Activated CD8-positive, alpha-beta T cell treated with anti-CD3 and anti-CD28 coated beads for 36 hours (primary cell): ENCODE measurements around the gene RAB43. TPM values are rescaled to one million over a fixed set of nuclear protein-coding genes. Genes with fewer than 3 reads are reported as not detected.
"Not testable (repeated sequence)": the region's sequence is repeated elsewhere in the genome, so short reads cannot be mapped to it uniquely, and the experiment has no call there.

Source experiments
- ATAC-seq: fragments of 200-7000 bp; cut with Tn5 transposase; one replicate; pipeline ENCODE4 v1.10.0; 2021; ENCODE audit warnings: mild to moderate bottlenecking, moderate library complexity
- CTCF ChIA-PET: fragments of 350-600 bp; sonication (Branson Sonifier 250); formaldehyde crosslinking; loops from one replicate; lab custom pipeline; 2021; ENCODE audit warnings: antibody characterized with exemption; lab: Charles Lee
- POLR2A ChIA-PET: fragments of 350-600 bp; sonication (Branson Sonifier 250); formaldehyde crosslinking; loops from one replicate; lab custom pipeline; 2021; ENCODE audit warnings: antibody characterized with exemption; lab: Charles Lee
- DNase-seq: peaks from one replicate; pipeline ENCODE4 v3.0.0-alpha.2; 2020
- H3K27ac Mint-ChIP-seq: one replicate; pipeline ENCODE4 v1.8.0; 2021; ENCODE audit warnings: mild to moderate bottlenecking, mixed read lengths
- H3K27me3 Mint-ChIP-seq: one replicate; pipeline ENCODE4 v1.8.0; 2021; ENCODE audit warnings: mixed read lengths
- H3K36me3 Mint-ChIP-seq: one replicate; pipeline ENCODE4 v1.8.0; 2021; ENCODE audit warnings: low read depth, mixed read lengths
- H3K4me1 Mint-ChIP-seq: one replicate; pipeline ENCODE4 v1.8.0; 2021; ENCODE audit warnings: low read depth, mixed read lengths
- H3K4me3 Mint-ChIP-seq: one replicate; pipeline ENCODE4 v1.8.0; 2021; ENCODE audit warnings: mild to moderate bottlenecking, moderate library complexity, mixed read lengths
- H3K9me3 Mint-ChIP-seq: one replicate; pipeline ENCODE4 v1.8.0; 2021; ENCODE audit warnings: mixed read lengths
- intact Hi-C: fragments of 100-400 bp; cut with micrococcal nuclease; formaldehyde crosslinking; loops from one replicate; pipeline ENCODE4 v1.10.0; 2022
- total RNA-seq, 2 experiments: library from RNA; stranded (reverse); gene quantifications; one replicate each; pipeline ENCODE4 v1.2.3, GENCODE V29; 2021
- TF ChIP-seq, protein P1 (sequence below): fragments of 200-600 bp; IDR thresholded peaks from one replicate; pipeline ENCODE4 v1.8.0; 2022; ENCODE audit warnings: antibody characterized with exemption, mild to moderate bottlenecking

The RAB43 gene
- total RNA-seq, 2 experiments from 2014 or later = 41.6 to 44.1 TPM

DNA sequence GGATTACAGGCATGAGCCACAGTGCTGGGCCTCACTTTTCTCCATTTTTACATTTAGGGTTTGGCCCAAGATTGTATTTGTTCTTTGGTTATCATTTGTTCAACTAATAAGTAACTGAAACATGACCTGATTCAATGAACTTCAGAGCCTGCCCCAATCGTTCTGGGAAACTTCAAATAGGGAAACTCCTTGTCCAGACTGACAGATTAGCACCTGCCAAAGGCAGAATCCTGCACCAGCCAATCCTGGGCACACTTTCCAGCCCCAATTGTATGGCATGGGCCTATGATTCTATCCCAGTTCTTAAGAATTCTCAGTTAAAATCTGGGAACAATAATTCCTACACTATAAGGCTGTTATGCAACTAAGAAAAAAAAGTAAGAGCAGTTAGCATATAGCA is 18.3 kb upstream of the RAB43 start:
- POLR2A ChIA-PET = no interaction called here
- H3K36me3 Mint-ChIP-seq = peaks cover 6% of the 10 kb centered on the region
- intact Hi-C loops = no loop called here

DNA sequence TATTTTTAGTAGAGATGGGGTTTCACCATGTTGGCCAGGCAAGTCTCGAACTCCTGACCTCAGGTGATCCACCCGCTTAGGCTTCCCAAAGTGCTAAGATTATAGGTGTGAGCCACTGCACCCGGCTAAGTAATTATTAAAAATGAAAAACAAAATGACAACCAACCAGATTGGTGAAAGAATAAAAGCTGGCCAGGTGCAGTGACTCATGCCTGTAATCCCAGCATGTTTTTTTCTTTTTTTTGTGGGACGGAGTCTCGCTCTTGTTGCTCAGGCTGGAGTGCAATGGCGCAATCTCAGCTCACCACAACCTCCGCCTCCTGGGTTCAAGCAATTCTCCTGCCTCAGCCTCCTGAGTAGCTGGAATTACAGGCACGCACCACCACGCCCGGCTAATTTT is 14.7 kb upstream of the RAB43 start:
- CTCF ChIA-PET = interaction anchor here (1.4 kb wide), 1 partner anchor 83 kb away, joined by 3 read pairs; no protein-coding TSS in a partner anchor
- peaks cover 12% of the 10 kb centered on the region for H3K4me1 Mint-ChIP-seq
- DNase-seq, ATAC-seq, intact Hi-C loops, H3K27ac Mint-ChIP-seq, H3K4me3 Mint-ChIP-seq, H3K36me3 Mint-ChIP-seq, H3K9me3 Mint-ChIP-seq, H3K27me3 Mint-ChIP-seq, POLR2A ChIA-PET: not testable (repeated sequence)

More for the DNA sequence above, 18.3 kb upstream of the RAB43 start:
- ATAC-seq (no peak), DNase-seq (no peak)
- no peaks in the 10 kb centered on the region for H3K9me3 Mint-ChIP-seq
- CTCF ChIA-PET = interaction anchor here (0.9 to 2.3 kb wide), 4 partner anchors 15 to 169 kb away, joined by 3 to 10 read pairs (median 4); no protein-coding TSS in a partner anchor
- H3K4me1 Mint-ChIP-seq = no peaks in the 10 kb centered on the region
- no peak overlapping the region for H3K4me3 Mint-ChIP-seq
- TF ChIP-seq, protein P1, sequence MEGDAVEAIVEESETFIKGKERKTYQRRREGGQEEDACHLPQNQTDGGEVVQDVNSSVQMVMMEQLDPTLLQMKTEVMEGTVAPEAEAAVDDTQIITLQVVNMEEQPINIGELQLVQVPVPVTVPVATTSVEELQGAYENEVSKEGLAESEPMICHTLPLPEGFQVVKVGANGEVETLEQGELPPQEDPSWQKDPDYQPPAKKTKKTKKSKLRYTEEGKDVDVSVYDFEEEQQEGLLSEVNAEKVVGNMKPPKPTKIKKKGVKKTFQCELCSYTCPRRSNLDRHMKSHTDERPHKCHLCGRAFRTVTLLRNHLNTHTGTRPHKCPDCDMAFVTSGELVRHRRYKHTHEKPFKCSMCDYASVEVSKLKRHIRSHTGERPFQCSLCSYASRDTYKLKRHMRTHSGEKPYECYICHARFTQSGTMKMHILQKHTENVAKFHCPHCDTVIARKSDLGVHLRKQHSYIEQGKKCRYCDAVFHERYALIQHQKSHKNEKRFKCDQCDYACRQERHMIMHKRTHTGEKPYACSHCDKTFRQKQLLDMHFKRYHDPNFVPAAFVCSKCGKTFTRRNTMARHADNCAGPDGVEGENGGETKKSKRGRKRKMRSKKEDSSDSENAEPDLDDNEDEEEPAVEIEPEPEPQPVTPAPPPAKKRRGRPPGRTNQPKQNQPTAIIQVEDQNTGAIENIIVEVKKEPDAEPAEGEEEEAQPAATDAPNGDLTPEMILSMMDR = no peak
- no peak overlapping the region for H3K27ac Mint-ChIP-seq
- H3K27me3 Mint-ChIP-seq = no peaks in the 10 kb centered on the region

DNA sequence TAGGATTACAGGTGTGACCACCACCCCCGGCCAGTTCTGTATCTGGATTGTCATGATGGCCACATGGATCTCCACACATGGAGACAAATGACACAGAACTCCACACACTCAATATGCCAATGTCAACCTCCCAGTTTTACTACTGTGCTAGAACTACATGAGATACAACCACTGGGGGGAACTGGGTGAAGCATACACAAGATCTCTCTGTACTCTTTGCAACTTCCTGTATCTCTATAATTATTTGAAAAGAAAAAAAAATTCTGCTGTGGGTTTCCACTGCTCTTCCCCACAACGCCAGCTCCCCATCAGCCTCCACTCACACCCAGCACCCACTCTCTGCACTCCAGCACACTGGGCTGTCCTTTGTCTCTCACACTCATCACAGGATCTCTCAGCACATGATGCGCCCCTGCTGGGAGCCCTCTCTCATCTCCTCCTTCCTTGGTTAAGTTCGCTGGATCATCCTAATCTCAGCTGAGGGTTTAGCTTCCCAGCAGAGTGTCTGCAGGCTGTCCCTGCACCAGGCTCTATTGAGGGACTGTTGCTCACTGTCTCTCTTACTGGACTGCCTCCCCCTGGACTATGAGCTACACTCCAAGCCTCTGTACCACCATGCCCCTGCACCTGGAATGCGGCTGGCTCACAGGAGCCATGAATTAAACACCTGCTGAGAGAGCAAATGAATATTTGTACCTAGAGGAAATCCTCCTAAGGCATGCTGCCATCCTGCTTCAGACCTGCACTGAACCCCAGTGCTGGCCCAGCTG is 10.7 kb upstream of the RAB43 start:
- TF ChIP-seq, protein P1 = no peak
- H3K9me3 Mint-ChIP-seq = no peaks in the 10 kb centered on the region
- intact Hi-C loops = no loop called here
- DNase-seq (no peak), ATAC-seq (peak; percentile 34)
- CTCF ChIA-PET = interaction anchor here (0.7 to 1.9 kb wide), 4 partner anchors 10 to 162 kb away, joined by 3 to 7 read pairs (median 4); no protein-coding TSS in a partner anchor
- H3K27ac Mint-ChIP-seq = peak overlapping the region; percentile 44
- H3K4me3 Mint-ChIP-seq = no peak overlapping the region
- POLR2A ChIA-PET = interaction anchor here (4.0 kb wide), 1 partner anchor 10 kb away, joined by 29 read pairs; the partner anchor contains the start of gene RAB43
- H3K27me3 Mint-ChIP-seq = no peaks in the 10 kb centered on the region
- peaks cover 10% of the 10 kb centered on the region for H3K36me3 Mint-ChIP-seq
- H3K4me1 Mint-ChIP-seq = peaks cover 12% of the 10 kb centered on the region

DNA sequence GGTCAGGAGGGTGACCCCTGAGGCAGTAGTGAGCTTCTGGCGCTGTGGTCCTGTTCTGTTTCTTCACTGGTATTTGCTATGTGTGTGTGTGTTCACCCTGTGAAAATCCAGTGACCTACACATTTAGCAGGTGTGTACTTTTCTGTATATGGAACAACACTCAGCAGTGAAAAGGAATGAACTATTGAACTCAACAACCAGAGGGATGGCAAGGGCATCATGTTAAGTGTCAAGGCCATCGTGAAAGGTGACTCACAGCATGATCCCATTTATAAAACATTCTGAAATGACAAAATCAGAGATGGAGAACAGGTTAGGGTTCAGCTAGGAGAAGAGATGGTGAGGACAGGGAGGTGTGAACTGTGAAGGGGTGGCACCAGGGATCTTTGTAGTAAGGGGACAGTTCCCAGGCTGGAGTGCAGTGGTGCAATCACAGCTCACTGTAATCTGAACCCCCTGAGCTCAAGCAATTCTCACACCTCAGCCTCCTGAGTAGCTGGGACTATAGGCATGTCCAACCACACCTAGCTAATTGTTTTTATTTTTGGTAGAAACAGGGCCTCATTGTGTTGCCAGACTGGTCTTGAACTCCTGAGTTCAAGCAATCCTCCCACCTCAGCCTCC is 10.0 kb upstream of the RAB43 start:
- ATAC-seq = no peak
- ChIA-PET POLR2A (interaction anchor here (4.0 kb wide), 1 partner anchor 10 kb away, joined by 29 read pairs; the partner anchor contains the start of gene RAB43), CTCF (interaction anchor here (0.7 to 1.9 kb wide), 5 partner anchors 9 to 161 kb away, joined by 3 to 7 read pairs (median 3); no protein-coding TSS in a partner anchor)
- no peaks in the 10 kb centered on the region for H3K27me3 Mint-ChIP-seq
- DNase-seq = no peak
- H3K4me3 Mint-ChIP-seq = no peak overlapping the region
- intact Hi-C loops = no loop called here
- H3K36me3 Mint-ChIP-seq = peaks cover 11% of the 10 kb centered on the region
- H3K4me1 Mint-ChIP-seq = peaks cover 14% of the 10 kb centered on the region
- peak overlapping the region; percentile 44 for H3K27ac Mint-ChIP-seq
- no peaks in the 10 kb centered on the region for H3K9me3 Mint-ChIP-seq
- TF ChIP-seq, protein P1 = no peak

DNA sequence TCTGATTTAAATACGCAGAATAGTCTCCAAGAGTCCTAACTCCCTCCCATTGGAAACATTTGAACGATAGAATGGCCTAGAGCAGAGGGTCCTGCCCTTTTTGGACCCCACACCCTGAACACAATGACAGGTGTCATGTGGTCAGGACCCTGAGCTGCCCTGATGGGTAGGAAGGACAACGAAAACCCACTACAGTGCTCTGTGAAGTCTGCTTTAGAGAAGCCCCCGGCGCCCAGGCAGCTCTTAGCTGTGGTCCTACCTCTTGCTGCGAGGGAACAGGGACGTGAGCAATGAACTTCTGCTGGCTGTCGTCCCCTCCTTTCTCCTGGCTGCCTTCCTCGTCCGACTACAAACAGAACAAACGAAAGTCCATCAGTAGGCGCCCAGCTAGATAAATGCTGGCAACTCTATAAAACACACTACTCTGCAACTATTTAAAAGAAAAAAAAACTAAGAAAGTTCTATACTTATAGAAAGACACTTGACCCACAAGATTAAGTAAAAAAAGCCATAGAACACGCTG is 8.7 kb upstream of the RAB43 start:
- ATAC-seq (no peak), DNase-seq (no peak)
- ChIA-PET POLR2A (interaction anchor here (4.0 kb wide), 1 partner anchor 8 kb away, joined by 29 read pairs; the partner anchor contains the start of gene RAB43), CTCF (no interaction called here)
- Mint-ChIP-seq H3K4me1 (peaks cover 14% of the 10 kb centered on the region), H3K9me3 (no peaks in the 10 kb centered on the region), H3K36me3 (peaks cover 11% of the 10 kb centered on the region), H3K4me3 (no peak overlapping the region), H3K27me3 (no peaks in the 10 kb centered on the region), H3K27ac (no peak overlapping the region)
- intact Hi-C loops = no loop called here
- TF ChIP-seq, protein P1 = no peak
